DOHH2 (cell line): ENCODE measurements around the gene TNFRSF6B.

Source experiments
- EZH2phosphoT487 ChIP-seq: fragments of 200-600 bp; sonication (generic); IDR thresholded peaks from 2 replicates; pipeline ENCODE4 v1.6.1; 2017; ENCODE audit warnings: borderline replicate concordance, mild to moderate bottlenecking, antibody characterized with exemption, low read length, moderate library complexity, mixed read lengths
- TF ChIP-seq, protein P1 (sequence below): fragments of 200-600 bp; sonication (generic); IDR thresholded peaks from one replicate; pipeline ENCODE4 v1.5.1; 2014; ENCODE audit warnings: antibody characterized with exemption, mild to moderate bottlenecking, low read depth, low read length; ENCODE audit not compliant: poor library complexity, severe bottlenecking

DNA sequence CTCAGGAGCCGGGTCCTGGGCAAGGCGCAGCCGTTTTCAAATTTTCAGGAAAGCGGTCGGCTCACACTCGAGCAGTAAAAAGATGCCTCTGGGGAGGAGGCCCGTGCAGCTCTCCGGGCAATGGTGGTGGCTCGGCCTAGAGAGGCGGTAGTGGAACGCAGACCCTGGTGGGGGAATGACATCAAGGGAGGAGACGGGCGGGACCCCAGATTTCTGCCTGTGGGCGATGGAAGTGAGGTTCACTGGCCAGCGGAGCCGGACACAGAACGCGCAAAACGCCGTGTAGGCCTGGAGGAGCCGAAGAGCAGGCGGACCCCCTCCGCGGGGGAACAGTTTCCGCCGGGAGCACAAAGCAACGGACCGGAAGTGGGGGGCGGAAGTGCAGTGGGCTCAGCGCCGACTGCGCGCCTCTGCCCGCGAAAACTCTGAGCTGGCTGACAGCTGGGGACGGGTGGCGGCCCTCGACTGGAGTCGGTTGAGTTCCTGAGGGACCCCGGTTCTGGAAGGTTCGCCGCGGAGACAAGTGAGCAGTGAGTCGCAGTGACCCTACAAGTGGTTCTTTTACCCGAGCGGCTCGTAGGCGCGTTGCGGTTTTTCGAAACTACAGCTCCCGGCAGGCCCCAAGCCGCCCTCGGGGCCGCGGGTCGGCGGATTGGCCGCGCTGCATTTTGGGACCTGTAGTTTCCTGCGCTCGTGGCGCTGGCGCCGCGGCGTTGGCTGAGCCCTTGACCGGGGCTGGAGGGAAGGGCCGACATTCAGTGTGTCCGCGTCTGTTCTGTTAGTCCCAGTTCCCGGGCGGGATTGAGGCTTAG lies 38.3 kb upstream of the TNFRSF6B start, which contains the start of gene RTEL1:
- TF ChIP-seq, protein P1, sequence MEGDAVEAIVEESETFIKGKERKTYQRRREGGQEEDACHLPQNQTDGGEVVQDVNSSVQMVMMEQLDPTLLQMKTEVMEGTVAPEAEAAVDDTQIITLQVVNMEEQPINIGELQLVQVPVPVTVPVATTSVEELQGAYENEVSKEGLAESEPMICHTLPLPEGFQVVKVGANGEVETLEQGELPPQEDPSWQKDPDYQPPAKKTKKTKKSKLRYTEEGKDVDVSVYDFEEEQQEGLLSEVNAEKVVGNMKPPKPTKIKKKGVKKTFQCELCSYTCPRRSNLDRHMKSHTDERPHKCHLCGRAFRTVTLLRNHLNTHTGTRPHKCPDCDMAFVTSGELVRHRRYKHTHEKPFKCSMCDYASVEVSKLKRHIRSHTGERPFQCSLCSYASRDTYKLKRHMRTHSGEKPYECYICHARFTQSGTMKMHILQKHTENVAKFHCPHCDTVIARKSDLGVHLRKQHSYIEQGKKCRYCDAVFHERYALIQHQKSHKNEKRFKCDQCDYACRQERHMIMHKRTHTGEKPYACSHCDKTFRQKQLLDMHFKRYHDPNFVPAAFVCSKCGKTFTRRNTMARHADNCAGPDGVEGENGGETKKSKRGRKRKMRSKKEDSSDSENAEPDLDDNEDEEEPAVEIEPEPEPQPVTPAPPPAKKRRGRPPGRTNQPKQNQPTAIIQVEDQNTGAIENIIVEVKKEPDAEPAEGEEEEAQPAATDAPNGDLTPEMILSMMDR = no peak
- no peak for TF ChIP-seq EZH2phosphoT487
